Calu3 (cell line): ENCODE data around the gene TSHZ2. TPM values are rescaled to one million over a fixed set of nuclear protein-coding genes. Genes with fewer than 3 reads are reported as not detected.

Source experiments
- BruUV-seq: library from RNA; stranded (reverse); fragments of 400-500 nt; replicated peaks from 2 replicates; lab custom pipeline; 2021; lab: Mats Ljungman, UMichigan
- CTCF ChIA-PET: fragments of 300-600 bp; sonication (Branson Sonifier 250); formaldehyde crosslinking; loops from one replicate; lab custom pipeline; 2022; ENCODE audit warnings: antibody characterized with exemption; lab: Charles Lee
- DNase-seq: peaks from one replicate; pipeline ENCODE4 v3.0.0; 2022
- H3K27ac Mint-ChIP-seq: one replicate; pipeline ENCODE4 v1.8.0; 2022; ENCODE audit warnings: mixed read lengths; ENCODE audit not compliant: unreplicated experiment
- H3K27me3 Mint-ChIP-seq: one replicate; pipeline ENCODE4 v1.8.0; 2022; ENCODE audit warnings: mixed read lengths; ENCODE audit not compliant: unreplicated experiment
- H3K36me3 Mint-ChIP-seq: one replicate; pipeline ENCODE4 v1.8.0; 2022; ENCODE audit warnings: mild to moderate bottlenecking, moderate library complexity, mixed read lengths; ENCODE audit not compliant: insufficient read depth, unreplicated experiment
- H3K4me1 Mint-ChIP-seq: one replicate; pipeline ENCODE4 v1.8.0; 2022; ENCODE audit warnings: mild to moderate bottlenecking, low read depth, mixed read lengths; ENCODE audit not compliant: unreplicated experiment
- H3K4me3 Mint-ChIP-seq: one replicate; pipeline ENCODE4 v1.8.0; 2022; ENCODE audit warnings: mild to moderate bottlenecking, low read depth, moderate library complexity, mixed read lengths; ENCODE audit not compliant: unreplicated experiment
- H3K9me3 Mint-ChIP-seq: one replicate; pipeline ENCODE4 v1.8.0; 2022; ENCODE audit warnings: low read depth, mixed read lengths; ENCODE audit not compliant: unreplicated experiment
- CTCF ChIP-seq: fragments of 200-600 bp; IDR thresholded peaks from one replicate; pipeline ENCODE4 v1.8.0; 2022; ENCODE audit warnings: antibody characterized with exemption; ENCODE audit not compliant: unreplicated experiment
- intact Hi-C: fragments of 100-400 bp; cut with micrococcal nuclease; formaldehyde crosslinking; loops from one replicate; pipeline ENCODE4 v1.10.0; 2022; ENCODE audit not compliant: unreplicated experiment
- total RNA-seq: library from RNA; stranded (reverse); gene quantifications from 2 replicates; pipeline ENCODE4 v1.2.3, GENCODE V29; 2022

The TSHZ2 gene
- total RNA-seq, 1 experiment from 2014 or later, result not detected

- BruUV-seq, result no TSS peak
- H3K27ac Mint-ChIP-seq, result no peak overlapping the region
- H3K4me3 Mint-ChIP-seq, result no peak overlapping the region
Observed at GRCh38 chr20:53187392-53188068, 215.4 kb downstream of the TSHZ2 start.

GRCh38 chr20:53190225-53190624 lies 218.1 kb downstream of the TSHZ2 start:
- H3K9me3 Mint-ChIP-seq, result no peaks in the 10 kb centered on the region
- CTCF ChIA-PET, result interaction anchor here (0.6 kb wide), 1 partner anchor 201 kb away, joined by 3 read pairs; no protein-coding TSS in a partner anchor
- H3K27ac Mint-ChIP-seq, result no peak overlapping the region
- no peaks in the 10 kb centered on the region for H3K4me1 Mint-ChIP-seq
- H3K36me3 Mint-ChIP-seq, result no peaks in the 10 kb centered on the region
- TF ChIP-seq CTCF, result no peak
- no TSS peak for BruUV-seq
- DNase-seq, result no peak
- intact Hi-C loops, result no loop called here
- no peak overlapping the region for H3K4me3 Mint-ChIP-seq
- peaks cover 65% of the 10 kb centered on the region for H3K27me3 Mint-ChIP-seq

More at GRCh38 chr20:53187392-53188068, 215.4 kb downstream of the TSHZ2 start:
- Mint-ChIP-seq H3K27me3 (peaks cover 65% of the 10 kb centered on the region), H3K36me3 (no peaks in the 10 kb centered on the region), H3K9me3 (no peaks in the 10 kb centered on the region), H3K4me1 (no peaks in the 10 kb centered on the region)
- no peak for DNase-seq
- intact Hi-C loops, result no loop called here
- CTCF ChIA-PET, result interaction anchor here (1.5 kb wide), 1 partner anchor 11 kb away, joined by 3 read pairs; no protein-coding TSS in a partner anchor
- no peak for TF ChIP-seq CTCF

- TF ChIP-seq CTCF, result no peak
- CTCF ChIA-PET, result interaction anchor here (0.6 to 0.7 kb wide), 2 partner anchors 281 to 749 kb away, joined by 3 to 5 read pairs; no protein-coding TSS in a partner anchor
Observed at GRCh38 chr20:53191957-53192356, 219.8 kb downstream of the TSHZ2 start.

GRCh38 chr20:53194306-53195290 lies 222.4 kb downstream of the TSHZ2 start:
- Mint-ChIP-seq H3K4me3 (no peak overlapping the region), H3K9me3 (no peaks in the 10 kb centered on the region), H3K27me3 (peaks cover 71% of the 10 kb centered on the region), H3K4me1 (no peaks in the 10 kb centered on the region), H3K27ac (no peak overlapping the region), H3K36me3 (no peaks in the 10 kb centered on the region)
- BruUV-seq, result no TSS peak
- no peak for TF ChIP-seq CTCF
- intact Hi-C loops, result no loop called here
- CTCF ChIA-PET, result no interaction called here
- no peak for DNase-seq

More at GRCh38 chr20:53191957-53192356, 219.8 kb downstream of the TSHZ2 start:
- Mint-ChIP-seq H3K9me3 (no peaks in the 10 kb centered on the region), H3K4me3 (no peak overlapping the region), H3K36me3 (no peaks in the 10 kb centered on the region), H3K27ac (no peak overlapping the region), H3K4me1 (no peaks in the 10 kb centered on the region), H3K27me3 (peaks cover 63% of the 10 kb centered on the region)
- DNase-seq, result no peak
- intact Hi-C loops, result no loop called here
- no TSS peak for BruUV-seq
